PC-3 (cell line): ENCODE results near the gene SLC34A1. TPM values are rescaled to one million over a fixed set of nuclear protein-coding genes. Genes with fewer than 3 reads are reported as not detected.

ENCODE experiments used
- ATAC-seq: fragments of 200-7000 bp; cut with Tn5 transposase; 2 replicates; pipeline ENCODE4 v1.9.1; 2020; ENCODE audit warnings: mild to moderate bottlenecking, moderate library complexity
- BruUV-seq: library from RNA; stranded (reverse); fragments of 400-500 nt; replicated peaks from 2 replicates; lab custom pipeline; 2021; lab: Mats Ljungman, UMichigan
- CTCF ChIA-PET: fragments of 300-600 bp; sonication (Branson Sonifier 250); formaldehyde crosslinking; loops from one replicate; lab custom pipeline; 2022; ENCODE audit warnings: antibody characterized with exemption; lab: Charles Lee
- POLR2A ChIA-PET: fragments of 300-600 bp; sonication (Branson Sonifier 250); formaldehyde crosslinking; loops from one replicate; lab custom pipeline; 2022; ENCODE audit warnings: antibody characterized with exemption; ENCODE audit not compliant: unreplicated experiment; lab: Charles Lee
- DNase-seq: peaks from one replicate; pipeline ENCODE4 v3.0.0-alpha.2; 2015
- H2AFZ ChIP-seq: fragments of 300-600 bp; sonication (generic); 2 replicates; pipeline ENCODE4 v1.6.0; 2016; ENCODE audit warnings: antibody characterized with exemption, low read length
- H3F3A ChIP-seq: fragments of 300-600 bp; sonication (generic); one replicate; pipeline ENCODE4 v1.6.0; 2017; ENCODE audit warnings: antibody characterized with exemption, low read length, control low read depth, mild to moderate bottlenecking; ENCODE audit not compliant: unreplicated experiment
- H3K27ac ChIP-seq: fragments of 300-600 bp; sonication (generic); 2 replicates; pipeline ENCODE4 v1.5.1; 2016; ENCODE audit warnings: mild to moderate bottlenecking, low read length
- H3K27me3 ChIP-seq: fragments of 300-600 bp; sonication (generic); 2 replicates; pipeline ENCODE4 v1.6.1; 2016; ENCODE audit warnings: low read length, mixed read lengths
- H3K36me3 ChIP-seq: fragments of 300-600 bp; sonication (generic); 2 replicates; pipeline ENCODE4 v1.6.1; 2016; ENCODE audit warnings: low read depth, mixed run types, low read length, mixed read lengths
- H3K4me1 ChIP-seq: fragments of 300-600 bp; sonication (generic); 2 replicates; pipeline ENCODE4 v1.5.1; 2016; ENCODE audit warnings: low read length; ENCODE audit not compliant: insufficient read depth
- H3K4me2 ChIP-seq: fragments of 300-600 bp; sonication (generic); 2 replicates; pipeline ENCODE4 v1.6.0; 2016; ENCODE audit warnings: low read length
- H3K4me3 ChIP-seq: fragments of 300-600 bp; sonication (generic); 2 replicates; pipeline ENCODE4 v1.5.1; 2016; ENCODE audit warnings: mild to moderate bottlenecking, low read length, mixed read lengths
- H3K79me2 ChIP-seq: fragments of 300-600 bp; sonication (generic); 2 replicates; pipeline ENCODE4 v1.6.1; 2017; ENCODE audit warnings: low read length, mixed read lengths
- H3K9ac ChIP-seq: fragments of 300-600 bp; sonication (generic); 2 replicates; pipeline ENCODE4 v1.6.0; 2016; ENCODE audit warnings: mild to moderate bottlenecking, low read length
- H3K9me2 ChIP-seq: fragments of 300-600 bp; sonication (generic); replicated peaks from 2 replicates; pipeline ENCODE4 v1.6.1; 2016; ENCODE audit warnings: mixed run types, low read length, mixed read lengths
- H3K9me3 ChIP-seq: fragments of 300-600 bp; sonication (generic); 2 replicates; pipeline ENCODE4 v1.6.1; 2016; ENCODE audit warnings: low read length, mixed read lengths
- H4K20me1 ChIP-seq: fragments of 300-600 bp; sonication (generic); 2 replicates; pipeline ENCODE4 v1.6.1; 2016; ENCODE audit warnings: low read length, mixed read lengths
- EZH2 ChIP-seq: fragments of 300-600 bp; sonication (generic); IDR thresholded peaks from one replicate; pipeline ENCODE4 v1.6.1; 2017; ENCODE audit warnings: antibody characterized with exemption, mild to moderate bottlenecking, low read length; ENCODE audit not compliant: unreplicated experiment
- EZH2phosphoT487 ChIP-seq: fragments of 300-600 bp; sonication (generic); IDR thresholded peaks from 2 replicates; pipeline ENCODE4 v1.6.1; 2018; ENCODE audit warnings: mild to moderate bottlenecking, antibody characterized with exemption, low read length, borderline replicate concordance
- intact Hi-C: fragments of 100-400 bp; cut with micrococcal nuclease; formaldehyde crosslinking; loops from 2 replicates; pipeline ENCODE4 v1.9.0; 2023
- total RNA-seq: library from RNA; depleted of rRNA; stranded (reverse); fragments of >200 nt; gene quantifications from 2 replicates; pipeline ENCODE4 v1.2.3, GENCODE V29; 2014
- TF ChIP-seq, protein P1 (sequence below): fragments of 300-600 bp; sonication (generic); conservative IDR thresholded peaks from 2 replicates; pipeline ENCODE4 v1.5.1; 2017; ENCODE audit warnings: antibody characterized with exemption, low read depth, mild to moderate bottlenecking, low read length

The SLC34A1 gene
- total RNA-seq, 1 experiment from 2014 or later, result 0.07 TPM

DNA sequence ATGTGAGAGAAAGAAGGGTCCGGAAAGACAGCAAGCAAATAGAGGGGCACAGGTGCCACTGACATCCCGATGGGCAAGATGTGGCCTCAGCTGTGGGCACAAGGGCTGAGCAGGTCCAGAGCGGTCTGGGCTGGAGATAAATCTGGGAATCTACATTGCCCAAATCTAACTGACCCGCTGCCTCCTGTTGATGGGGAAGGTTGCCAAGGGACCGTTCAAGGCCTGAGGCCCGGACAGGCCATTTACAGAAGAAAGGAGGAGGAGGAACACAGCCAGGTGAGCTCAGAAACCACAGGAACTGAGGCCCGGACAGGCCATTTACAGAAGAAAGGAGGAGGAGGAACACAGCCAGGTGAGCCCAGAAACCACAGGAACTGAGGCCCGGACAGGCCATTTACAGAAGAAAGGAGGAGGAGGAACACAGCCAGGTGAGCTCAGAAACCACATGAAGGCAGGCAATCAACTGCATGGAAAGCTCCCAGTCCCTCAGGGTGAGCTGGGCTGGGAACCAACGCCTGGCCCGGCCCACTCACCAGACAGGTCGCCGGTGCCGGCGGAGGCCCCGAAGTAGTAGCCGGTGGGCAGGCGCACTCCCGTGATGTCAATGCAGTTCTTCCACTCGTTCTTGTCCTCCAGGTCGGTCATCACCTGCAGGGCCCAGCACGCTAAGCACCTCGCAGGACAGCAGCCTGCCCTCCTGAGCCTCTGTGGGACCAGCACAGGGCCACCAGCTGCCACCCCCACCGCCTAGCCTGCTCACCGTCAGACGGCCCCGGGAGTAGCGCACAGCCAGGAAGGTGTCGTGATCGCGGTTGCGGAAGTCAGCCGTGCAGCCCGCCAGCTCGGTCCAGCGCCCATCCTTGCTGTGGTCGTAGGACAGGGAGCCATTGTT lies 47.4 kb upstream of the SLC34A1 start:
- Histone ChIP-seq H3K79me2 (peaks cover 25% of the 10 kb centered on the region), H3K4me1 (no peaks in the 10 kb centered on the region), H3K4me2 (no peak overlapping the region), H3K9ac (no peak overlapping the region), H3F3A (no peaks in the 10 kb centered on the region), H3K27ac (no peak overlapping the region), H3K27me3 (no peaks in the 10 kb centered on the region), H3K9me2 (no peaks in the 10 kb centered on the region), H2AFZ (no peak overlapping the region), H3K9me3 (no peaks in the 10 kb centered on the region), H3K36me3 (peaks cover 21% of the 10 kb centered on the region; the same call in 1 of the 2 replicates), H4K20me1 (0 out of 2 replicates have a peak, but pooled peaks cover 4% of the 10 kb centered on the region), H3K4me3 (no peak overlapping the region)
- intact Hi-C loops, result loop anchor here (1.0 kb wide), 1 partner anchor 19 kb away; no protein-coding TSS in a partner anchor
- ATAC-seq, result no peak
- BruUV-seq, result no TSS peak
- TF ChIP-seq EZH2phosphoT487 (no peak), EZH2 (no peak)
- TF ChIP-seq, protein P1, sequence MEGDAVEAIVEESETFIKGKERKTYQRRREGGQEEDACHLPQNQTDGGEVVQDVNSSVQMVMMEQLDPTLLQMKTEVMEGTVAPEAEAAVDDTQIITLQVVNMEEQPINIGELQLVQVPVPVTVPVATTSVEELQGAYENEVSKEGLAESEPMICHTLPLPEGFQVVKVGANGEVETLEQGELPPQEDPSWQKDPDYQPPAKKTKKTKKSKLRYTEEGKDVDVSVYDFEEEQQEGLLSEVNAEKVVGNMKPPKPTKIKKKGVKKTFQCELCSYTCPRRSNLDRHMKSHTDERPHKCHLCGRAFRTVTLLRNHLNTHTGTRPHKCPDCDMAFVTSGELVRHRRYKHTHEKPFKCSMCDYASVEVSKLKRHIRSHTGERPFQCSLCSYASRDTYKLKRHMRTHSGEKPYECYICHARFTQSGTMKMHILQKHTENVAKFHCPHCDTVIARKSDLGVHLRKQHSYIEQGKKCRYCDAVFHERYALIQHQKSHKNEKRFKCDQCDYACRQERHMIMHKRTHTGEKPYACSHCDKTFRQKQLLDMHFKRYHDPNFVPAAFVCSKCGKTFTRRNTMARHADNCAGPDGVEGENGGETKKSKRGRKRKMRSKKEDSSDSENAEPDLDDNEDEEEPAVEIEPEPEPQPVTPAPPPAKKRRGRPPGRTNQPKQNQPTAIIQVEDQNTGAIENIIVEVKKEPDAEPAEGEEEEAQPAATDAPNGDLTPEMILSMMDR, result no peak
- ChIA-PET CTCF (no interaction called here), POLR2A (no interaction called here)
- DNase-seq, result no peak

DNA sequence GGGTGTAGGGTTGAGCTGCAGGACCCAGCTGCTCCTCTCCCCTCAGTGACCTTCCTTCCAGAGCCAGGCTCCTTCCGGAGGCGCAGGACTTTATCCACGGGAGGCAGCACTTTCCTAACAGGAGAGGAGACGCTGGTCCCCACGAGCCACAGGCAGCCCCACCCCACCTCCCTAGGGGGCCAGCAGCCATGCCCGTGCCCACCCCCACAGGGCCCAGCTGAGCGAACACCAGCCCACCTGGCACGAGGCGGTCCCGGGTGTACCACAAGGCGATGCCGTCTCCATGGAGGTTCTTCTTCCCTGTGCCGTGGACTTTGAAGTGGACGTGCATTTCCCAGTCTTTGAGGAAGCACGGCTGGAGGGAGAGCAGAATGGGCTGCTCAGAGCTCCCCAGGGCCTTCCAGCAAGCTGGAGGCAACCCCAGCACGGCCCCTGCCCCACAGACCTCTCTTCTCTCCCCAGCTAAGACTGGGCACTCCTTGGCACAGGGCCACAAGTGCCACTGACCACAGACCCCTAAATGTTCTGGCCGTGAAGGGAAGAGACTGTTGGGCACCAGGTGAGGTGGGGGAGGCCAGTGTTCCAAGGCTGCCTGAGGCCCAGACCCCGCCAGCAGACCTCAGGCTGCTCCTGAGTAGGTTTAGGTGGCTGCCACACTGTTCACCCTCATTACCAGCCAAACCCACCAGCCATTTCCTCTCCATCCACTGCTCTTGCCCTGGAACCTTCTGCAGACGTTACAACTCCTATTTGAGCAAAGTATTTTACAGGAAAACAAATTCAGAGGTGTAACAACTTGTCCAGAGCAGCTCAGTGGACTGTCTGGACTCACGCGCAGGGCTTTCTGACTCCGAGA lies 45.8 kb upstream of the SLC34A1 start:
- no peaks in the 10 kb centered on the region for H3K4me1 ChIP-seq
- intact Hi-C loops, result no loop called here
- TF ChIP-seq, protein P1, result no peak
- TF ChIP-seq EZH2 (no peak), EZH2phosphoT487 (no peak)
- H3K79me2 ChIP-seq, result peaks cover 36% of the 10 kb centered on the region
- H3K27ac ChIP-seq, result no peak overlapping the region
- CTCF ChIA-PET, result no interaction called here
- no peak overlapping the region for H3K9ac ChIP-seq
- H3K4me2 ChIP-seq, result no peak overlapping the region
- H4K20me1 ChIP-seq, result 0 out of 2 replicates have a peak, but pooled peaks cover 4% of the 10 kb centered on the region
- no peaks in the 10 kb centered on the region for H3F3A ChIP-seq
- no peak for ATAC-seq
- no peak for DNase-seq
- H3K27me3 ChIP-seq, result no peaks in the 10 kb centered on the region
- peaks cover 25% of the 10 kb centered on the region; the same call in 1 of the 2 replicates for H3K36me3 ChIP-seq
- H3K4me3 ChIP-seq, result no peak overlapping the region
- no peak overlapping the region for H2AFZ ChIP-seq
- no peaks in the 10 kb centered on the region for H3K9me2 ChIP-seq
- BruUV-seq, result no TSS peak
- POLR2A ChIA-PET, result interaction anchor here (0.7 kb wide), 1 partner anchor 10 kb away, joined by 5 read pairs; no protein-coding TSS in a partner anchor
- no peaks in the 10 kb centered on the region for H3K9me3 ChIP-seq
